Measurements from ENCODE around the gene LPIN1.

GRCh38 chr2:11723061-11723371 is 23.4 kb upstream of the LPIN1 start:
- TF ChIP-seq CTCF (IDR thresholded peaks at IDR 0.05) (no peak), POLR2A (IDR thresholded peaks at IDR 0.05) (no peak)
